GM12878 (cell line): ENCODE results near the gene AGFG1.
"Not testable (repeated sequence)": the region's sequence is repeated elsewhere in the genome, so short reads cannot be mapped to it uniquely, and the experiment has no call there.

Experiments
- EP300 ChIP-seq, 2 experiments: fragments of 150-350 bp in 1 of 2; IDR thresholded peaks; 2 replicates each; pipeline ENCODE4 v1.6.1; 2011 to 2012; ENCODE audit warnings: low read depth in 2 of 2, low read length in 2 of 2, borderline replicate concordance in 1 of 2, improper control_type of control experiment in 1 of 2, inconsistent platforms in 1 of 2; ENCODE audit not compliant: control insufficient read depth in 1 of 2
- EZH2 ChIP-seq: IDR thresholded peaks from 2 replicates; pipeline ENCODE4 v1.6.1; 2012; ENCODE audit warnings: low read depth, mild to moderate bottlenecking, control low read depth, inconsistent platforms, low read length, borderline replicate concordance; ENCODE audit not compliant: control insufficient read depth
- GATAD2B ChIP-seq: fragments of 450-650 bp; conservative IDR thresholded peaks from 2 replicates; pipeline ENCODE4 v1.6.1; 2017; ENCODE audit warnings: low read depth, mild to moderate bottlenecking, moderate library complexity
- STAT1 ChIP-seq: fragments of 450-650 bp; conservative IDR thresholded peaks from 2 replicates; pipeline ENCODE4 v1.6.1; 2014; ENCODE audit warnings: antibody characterized with exemption, mild to moderate bottlenecking
- TCF3 ChIP-seq: IDR thresholded peaks from 2 replicates; pipeline ENCODE4 v1.6.1; 2012; ENCODE audit warnings: low read depth, mild to moderate bottlenecking, low read length, borderline replicate concordance; ENCODE audit not compliant: insufficient read depth
- TF ChIP-seq, protein P1 (sequence below): fragments of 450-650 bp; IDR thresholded peaks from 2 replicates; pipeline ENCODE4 v1.6.1; 2017; ENCODE audit warnings: mild to moderate bottlenecking, moderate library complexity

DNA sequence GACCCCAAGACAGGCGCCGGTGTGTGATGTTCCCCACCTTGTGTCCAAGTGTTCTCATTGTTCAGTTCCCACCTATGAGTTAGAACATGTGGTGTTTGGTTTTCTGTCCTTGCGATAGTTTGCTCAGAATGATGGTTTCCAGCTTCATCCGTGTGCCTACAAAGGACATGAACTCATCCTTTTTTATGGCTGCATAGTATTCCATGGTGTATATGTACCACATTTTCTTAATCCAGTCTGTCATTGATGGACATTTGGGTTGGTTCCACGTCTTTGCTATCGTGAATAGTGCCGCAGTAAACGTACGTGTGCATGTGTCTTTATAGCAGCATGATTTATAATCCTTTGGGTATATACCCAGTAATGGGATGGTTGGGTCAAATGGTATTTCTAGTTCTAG lies 68.4 kb downstream of the AGFG1 start:
- not testable (repeated sequence) for TF ChIP-seq EZH2; STAT1; TCF3; EP300 (IDR thresholded peaks at IDR 0.05; ENCODE audit: borderline replicate concordance in 1 of 2, control insufficient read depth in 1 of 2, low read depth in 2 of 2, low read length in 2 of 2); GATAD2B
- TF ChIP-seq, protein P1, sequence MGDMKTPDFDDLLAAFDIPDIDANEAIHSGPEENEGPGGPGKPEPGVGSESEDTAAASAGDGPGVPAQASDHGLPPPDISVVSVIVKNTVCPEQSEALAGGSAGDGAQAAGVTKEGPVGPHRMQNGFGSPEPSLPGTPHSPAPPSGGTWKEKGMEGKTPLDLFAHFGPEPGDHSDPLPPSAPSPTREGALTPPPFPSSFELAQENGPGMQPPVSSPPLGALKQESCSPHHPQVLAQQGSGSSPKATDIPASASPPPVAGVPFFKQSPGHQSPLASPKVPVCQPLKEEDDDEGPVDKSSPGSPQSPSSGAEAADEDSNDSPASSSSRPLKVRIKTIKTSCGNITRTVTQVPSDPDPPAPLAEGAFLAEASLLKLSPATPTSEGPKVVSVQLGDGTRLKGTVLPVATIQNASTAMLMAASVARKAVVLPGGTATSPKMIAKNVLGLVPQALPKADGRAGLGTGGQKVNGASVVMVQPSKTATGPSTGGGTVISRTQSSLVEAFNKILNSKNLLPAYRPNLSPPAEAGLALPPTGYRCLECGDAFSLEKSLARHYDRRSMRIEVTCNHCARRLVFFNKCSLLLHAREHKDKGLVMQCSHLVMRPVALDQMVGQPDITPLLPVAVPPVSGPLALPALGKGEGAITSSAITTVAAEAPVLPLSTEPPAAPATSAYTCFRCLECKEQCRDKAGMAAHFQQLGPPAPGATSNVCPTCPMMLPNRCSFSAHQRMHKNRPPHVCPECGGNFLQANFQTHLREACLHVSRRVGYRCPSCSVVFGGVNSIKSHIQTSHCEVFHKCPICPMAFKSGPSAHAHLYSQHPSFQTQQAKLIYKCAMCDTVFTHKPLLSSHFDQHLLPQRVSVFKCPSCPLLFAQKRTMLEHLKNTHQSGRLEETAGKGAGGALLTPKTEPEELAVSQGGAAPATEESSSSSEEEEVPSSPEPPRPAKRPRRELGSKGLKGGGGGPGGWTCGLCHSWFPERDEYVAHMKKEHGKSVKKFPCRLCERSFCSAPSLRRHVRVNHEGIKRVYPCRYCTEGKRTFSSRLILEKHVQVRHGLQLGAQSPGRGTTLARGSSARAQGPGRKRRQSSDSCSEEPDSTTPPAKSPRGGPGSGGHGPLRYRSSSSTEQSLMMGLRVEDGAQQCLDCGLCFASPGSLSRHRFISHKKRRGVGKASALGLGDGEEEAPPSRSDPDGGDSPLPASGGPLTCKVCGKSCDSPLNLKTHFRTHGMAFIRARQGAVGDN, result not testable (repeated sequence)
